ENCODE results near the gene CNOT4. TPM values are rescaled to one million over a fixed set of nuclear protein-coding genes. Genes with fewer than 3 reads are reported as not detected.

Gene CNOT4
- total RNA-seq, 1 donor from 2014 or later = 25.7 TPM

DNA sequence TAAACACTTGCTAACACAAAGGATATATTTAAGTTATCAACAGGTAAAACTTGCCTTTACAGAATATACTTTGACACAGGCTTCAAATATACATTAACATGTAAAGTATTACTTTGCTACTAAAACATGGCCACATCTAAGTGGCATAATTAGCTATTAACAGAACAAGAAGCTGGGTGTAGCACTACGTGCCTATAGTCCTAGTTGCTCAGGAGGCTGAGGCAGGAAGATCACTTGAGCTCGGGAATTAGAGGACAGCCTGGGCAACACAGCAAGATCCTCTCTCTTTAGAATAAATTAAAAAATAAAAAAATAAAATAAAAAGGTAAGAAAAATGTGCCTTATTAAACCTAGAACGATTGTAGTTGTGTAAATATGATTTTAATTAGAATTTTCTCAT is 106.6 kb downstream of the CNOT4 start:
- no peak for DNase-seq (ENCODE audit: low spot score)

DNA sequence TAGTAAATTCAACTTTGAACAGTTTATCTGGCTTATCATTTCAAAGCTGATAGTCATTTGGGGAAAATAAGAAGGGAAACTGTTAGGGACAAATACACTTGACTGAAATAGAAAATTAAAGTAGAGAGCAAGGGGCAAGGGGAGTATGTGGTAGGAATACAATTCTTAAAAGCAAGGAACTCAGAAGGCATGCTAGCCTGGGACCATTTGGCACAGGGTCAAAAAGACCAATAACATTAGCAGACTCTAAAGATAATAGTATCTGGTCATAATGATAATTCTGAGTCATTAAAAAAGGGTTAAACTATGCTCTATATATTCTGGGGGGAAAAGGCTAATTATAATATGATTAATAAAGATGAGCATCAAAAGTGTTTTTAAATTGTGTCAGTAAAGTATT is 112.2 kb downstream of the CNOT4 start:
- DNase-seq (ENCODE audit: low spot score) = no peak

- no peak for DNase-seq (ENCODE audit: low spot score)
Measured at GRCh38 chr7:135392701-135393100, 117.2 kb downstream of the CNOT4 start.

DNA sequence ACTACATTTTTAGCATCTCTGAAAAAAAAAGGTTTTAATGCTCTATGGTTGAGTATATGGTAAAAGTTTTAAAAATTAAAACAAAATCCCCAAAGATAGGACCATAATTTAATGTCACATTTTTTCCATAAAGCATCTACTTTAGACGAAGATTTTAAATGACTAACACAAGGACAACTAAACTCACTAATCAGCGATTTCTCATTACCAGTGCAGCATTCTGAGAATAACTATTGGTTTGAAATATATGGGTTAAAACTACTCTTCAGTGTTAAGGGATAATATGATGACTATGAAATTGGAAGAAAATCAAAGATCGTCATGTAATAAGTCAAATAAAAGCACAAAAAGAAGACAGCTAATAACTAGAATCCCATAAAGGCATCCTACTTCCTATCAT is 118.4 kb downstream of the CNOT4 start:
- DNase-seq (ENCODE audit: low spot score) = no peak

DNA sequence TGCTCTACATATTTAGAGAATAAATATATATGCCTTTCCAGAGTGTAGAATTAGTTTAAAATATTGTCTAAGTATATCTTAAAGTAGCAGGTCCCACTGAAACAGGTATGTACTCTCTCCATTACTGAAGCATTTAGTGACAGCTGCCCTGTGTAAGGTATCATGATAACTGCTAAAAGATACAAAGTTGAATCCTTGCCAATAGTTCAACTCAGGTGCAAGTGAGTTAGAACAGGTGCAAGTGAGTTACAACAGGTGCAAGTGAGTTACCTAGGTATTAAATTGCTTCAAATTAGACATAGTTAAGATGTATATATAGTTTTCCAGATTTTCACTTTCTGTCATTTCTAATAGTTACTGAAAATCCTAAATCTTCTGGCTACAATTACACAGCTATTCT is 119.1 kb downstream of the CNOT4 start:
- DNase-seq (ENCODE audit: low spot score) = no peak

DNA sequence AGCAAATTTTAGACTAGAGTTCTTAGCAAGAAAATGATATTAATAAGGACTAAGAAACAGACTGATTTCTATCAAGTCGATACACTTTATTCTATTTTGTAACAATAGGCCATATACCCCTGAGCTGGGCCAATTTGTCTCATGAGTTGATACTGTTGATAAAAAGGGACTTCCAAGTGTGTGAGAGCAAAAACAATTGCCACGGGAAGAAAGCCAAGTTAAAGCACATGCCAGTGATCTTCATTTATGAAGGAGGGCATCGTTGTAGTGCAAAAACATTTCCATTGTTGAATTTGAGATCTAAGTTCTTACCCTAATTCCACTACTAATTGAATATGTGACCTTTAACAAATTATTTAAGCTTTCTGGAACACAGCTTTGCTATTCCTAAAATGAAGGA is 119.9 kb downstream of the CNOT4 start:
- DNase-seq (ENCODE audit: low spot score) = no peak

DNA sequence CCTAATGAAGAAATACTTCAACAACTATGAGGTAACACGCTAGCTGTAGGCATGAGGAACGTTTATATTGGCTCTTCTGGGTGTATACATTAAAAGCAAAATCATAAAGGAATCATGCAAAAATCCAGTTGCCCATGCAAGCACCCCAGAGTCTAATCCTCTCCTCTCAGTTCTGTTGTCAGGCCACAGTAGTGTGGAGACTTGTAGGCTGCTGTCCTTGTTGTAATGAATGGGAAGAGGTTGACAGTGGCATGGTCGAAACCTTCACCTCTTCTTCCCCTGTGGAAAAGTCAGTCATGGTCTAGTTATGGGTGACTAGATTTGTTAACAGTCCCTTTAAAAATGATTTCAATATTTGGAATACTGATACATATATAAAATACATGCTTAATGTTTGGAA is 121.3 kb downstream of the CNOT4 start:
- DNase-seq (ENCODE audit: low spot score) = no peak

DNA sequence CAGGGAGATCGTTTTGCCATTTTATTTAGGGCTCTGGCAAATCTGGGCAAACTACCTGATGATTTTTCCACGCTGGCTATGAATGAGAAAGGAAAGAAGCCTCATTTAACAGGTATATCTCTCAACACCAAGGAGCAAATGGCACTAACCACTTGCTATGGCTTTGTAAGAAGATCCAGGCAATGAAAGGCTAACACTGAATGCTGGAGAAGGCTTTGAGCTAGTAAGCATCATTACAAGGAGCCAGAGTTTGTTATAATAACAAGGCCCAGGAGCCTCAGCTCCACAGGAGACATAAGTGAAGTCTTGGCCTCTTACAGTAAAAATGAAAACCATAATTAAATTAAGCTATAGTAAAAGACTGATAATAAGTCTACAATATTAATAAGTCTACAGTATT is 123.1 kb downstream of the CNOT4 start:
- no peak for DNase-seq (ENCODE audit: low spot score)

- DNase-seq (ENCODE audit: low spot score) = no peak
Measured at GRCh38 chr7:135386181-135386580, 123.7 kb downstream of the CNOT4 start.

- DNase-seq (ENCODE audit: low spot score) = no peak
Measured at GRCh38 chr7:135385209-135385608, 124.7 kb downstream of the CNOT4 start.

DNA sequence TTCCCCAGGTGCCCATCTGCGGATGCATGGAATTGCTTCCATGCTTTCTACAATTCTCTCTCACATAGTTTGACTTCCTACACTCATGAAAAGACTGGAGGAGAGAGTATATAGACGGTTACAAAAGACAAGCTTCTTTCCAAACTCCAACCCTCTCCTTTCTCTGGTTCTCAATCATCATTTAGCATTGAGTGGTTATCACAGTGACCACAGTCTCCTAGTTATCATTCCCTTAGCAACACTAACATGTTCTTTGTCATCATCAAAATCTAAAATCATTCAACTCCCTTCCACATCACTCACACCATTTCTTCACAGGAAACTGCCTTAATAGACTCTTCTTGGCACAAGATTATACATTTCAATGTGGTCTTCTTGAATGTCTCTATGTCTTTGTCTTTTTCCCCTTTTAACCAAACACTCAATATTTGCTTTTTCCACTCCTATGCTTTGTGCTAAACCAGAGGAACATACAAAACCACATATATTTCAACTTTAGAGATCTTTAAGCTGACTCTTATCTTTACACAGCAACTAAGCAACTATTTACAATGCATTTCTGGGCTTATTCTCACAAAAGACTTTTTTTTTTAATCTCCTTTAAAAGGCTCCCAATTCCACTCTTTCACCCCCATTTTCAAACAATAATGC is 126.3 kb downstream of the CNOT4 start:
- no peak for DNase-seq (ENCODE audit: low spot score)

- no peak for DNase-seq (ENCODE audit: low spot score)
Measured at GRCh38 chr7:135382173-135382572, 127.7 kb downstream of the CNOT4 start.

DNA sequence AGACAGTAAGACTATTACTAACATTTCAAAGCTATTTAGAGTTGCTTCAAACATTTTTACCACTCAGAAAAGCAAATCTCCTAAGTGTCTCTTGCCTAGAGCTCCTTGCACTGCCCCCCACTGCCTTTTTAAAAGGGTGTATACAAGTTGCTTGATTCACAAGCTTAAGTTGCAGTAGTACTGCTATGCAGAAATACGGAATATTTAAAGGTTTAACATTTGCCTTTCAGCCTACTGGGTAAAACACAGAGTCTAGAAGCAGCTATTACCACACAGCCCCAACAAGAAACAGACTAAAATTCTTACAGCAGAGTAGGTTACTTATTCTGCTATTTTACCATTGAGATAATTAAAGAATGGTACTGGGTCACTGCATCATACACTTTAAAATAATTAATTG is 128.5 kb downstream of the CNOT4 start:
- no peak for DNase-seq (ENCODE audit: low spot score)

DNA sequence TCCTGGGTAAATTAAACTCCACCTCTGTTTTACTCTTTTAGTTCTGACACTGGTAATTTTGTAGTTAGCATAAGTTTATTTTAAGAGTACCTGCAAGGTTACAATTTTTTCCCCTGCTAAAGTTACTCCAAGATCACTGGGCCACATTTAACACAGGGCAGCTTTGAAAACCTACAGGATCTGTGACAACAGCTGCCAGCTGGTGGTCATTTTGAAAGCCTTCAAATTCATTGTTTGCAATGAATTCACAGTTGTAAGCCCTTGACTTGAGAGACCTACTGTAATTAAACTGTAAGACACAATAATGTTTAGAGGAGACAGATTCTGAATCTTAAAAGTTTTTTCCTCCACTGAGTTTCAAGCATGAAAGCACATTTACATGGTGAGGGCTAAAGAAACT is 129.6 kb downstream of the CNOT4 start:
- no peak for DNase-seq (ENCODE audit: low spot score)

GRCh38 chr7:135377171-135377570 is 132.7 kb downstream of the CNOT4 start:
- DNase-seq (ENCODE audit: low spot score) = no peak

DNA sequence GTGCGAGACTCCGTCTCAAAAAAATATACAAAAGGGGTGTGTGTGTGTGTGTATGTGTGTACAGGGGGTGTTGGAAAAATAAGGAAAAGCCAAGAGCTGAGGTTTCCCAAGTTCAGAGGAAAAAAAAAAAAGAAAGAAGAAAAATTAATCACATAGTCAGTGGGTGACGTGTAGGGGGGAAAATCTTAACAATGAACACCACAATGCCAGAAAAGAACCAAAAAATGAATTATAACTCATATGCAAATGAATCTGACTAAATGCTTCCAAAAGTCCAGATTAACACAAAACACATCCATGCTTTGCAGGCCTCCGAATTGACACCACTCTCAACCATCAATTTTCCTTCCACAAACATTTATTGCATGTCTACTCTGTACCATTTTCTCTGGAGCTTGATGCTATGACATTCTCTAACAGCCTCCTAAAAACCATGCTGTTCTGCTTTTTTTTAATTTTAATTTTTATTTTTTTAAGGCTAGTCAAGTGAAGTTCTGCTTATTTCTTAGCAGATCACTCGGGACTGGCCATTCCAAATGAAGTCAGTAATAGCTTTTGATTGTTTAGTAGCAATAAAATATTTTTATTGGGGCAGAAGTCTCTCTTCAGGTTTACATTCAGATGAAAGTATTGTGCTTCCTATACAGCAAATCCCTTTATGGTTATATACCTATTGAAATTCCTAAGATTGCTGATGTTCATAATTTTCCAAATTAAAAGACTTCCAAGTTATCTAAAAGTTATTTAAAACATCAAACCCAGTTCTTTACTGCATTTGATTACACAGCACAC is 133.8 kb downstream of the CNOT4 start:
- DNase-seq (ENCODE audit: low spot score) = no peak

GRCh38 chr7:135374736-135375135 is 135.2 kb downstream of the CNOT4 start:
- DNase-seq (ENCODE audit: low spot score) = no peak

DNA sequence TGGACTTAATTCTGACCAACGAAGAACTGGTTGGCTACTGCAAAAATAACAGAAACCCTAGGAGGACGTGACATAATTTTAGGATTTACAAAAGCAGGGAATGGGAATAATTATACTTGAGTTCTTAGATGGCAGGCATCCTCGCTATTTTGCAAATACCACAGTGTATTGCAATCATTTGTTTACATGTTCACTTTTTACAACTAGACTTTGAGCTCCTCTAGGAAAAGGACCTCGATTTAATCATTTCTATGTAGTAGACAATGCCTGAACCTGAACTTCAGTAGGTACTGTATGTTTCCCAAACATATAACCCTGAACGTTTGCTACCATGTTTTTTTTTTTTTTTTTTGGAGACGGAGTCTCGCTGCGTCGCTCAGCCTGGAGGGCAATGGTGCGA is 137.7 kb downstream of the CNOT4 start:
- DNase-seq (ENCODE audit: low spot score) = no peak

- no peak for DNase-seq (ENCODE audit: low spot score)
Measured at GRCh38 chr7:135370656-135371055, 139.2 kb downstream of the CNOT4 start.

- DNase-seq (ENCODE audit: low spot score) = no peak
Measured at GRCh38 chr7:135369405-135369804, 140.5 kb downstream of the CNOT4 start.

GRCh38 chr7:135368416-135369186 is 141.3 kb downstream of the CNOT4 start:
- DNase-seq (ENCODE audit: low spot score) = no peak

- DNase-seq (ENCODE audit: low spot score) = no peak
Measured at GRCh38 chr7:135366843-135367508, 142.9 kb downstream of the CNOT4 start.
